ENCODE measurements around the gene RNPS1.
"Not testable (repeated sequence)": the region's sequence is repeated elsewhere in the genome, so short reads cannot be mapped to it uniquely, and the experiment has no call there.

Gene RNPS1

DNA sequence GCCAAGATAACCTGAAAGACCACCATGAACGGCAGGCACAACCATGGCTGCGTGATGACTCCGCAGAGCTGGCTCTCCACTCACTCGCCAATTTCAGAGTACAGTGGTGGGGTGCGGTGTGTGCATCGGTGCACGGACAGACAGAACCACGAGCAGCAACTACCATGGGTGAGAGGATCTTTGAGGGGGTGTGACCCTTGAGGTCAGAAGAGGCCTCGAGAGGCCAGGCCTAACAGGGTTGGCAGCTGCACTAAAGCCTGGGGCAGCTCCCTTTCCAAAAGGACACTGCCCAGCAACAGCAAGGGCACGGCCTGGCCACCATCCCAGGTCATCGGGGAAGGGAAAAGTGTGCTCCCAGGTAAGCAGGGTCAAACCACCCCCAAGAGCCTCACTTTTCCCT is 14.6 kb downstream of the RNPS1 start:
- DNase-seq: no peak

- DNase-seq: no peak
Observed at GRCh38 chr16:2252806-2253148, 15.1 kb downstream of the RNPS1 start.

DNA sequence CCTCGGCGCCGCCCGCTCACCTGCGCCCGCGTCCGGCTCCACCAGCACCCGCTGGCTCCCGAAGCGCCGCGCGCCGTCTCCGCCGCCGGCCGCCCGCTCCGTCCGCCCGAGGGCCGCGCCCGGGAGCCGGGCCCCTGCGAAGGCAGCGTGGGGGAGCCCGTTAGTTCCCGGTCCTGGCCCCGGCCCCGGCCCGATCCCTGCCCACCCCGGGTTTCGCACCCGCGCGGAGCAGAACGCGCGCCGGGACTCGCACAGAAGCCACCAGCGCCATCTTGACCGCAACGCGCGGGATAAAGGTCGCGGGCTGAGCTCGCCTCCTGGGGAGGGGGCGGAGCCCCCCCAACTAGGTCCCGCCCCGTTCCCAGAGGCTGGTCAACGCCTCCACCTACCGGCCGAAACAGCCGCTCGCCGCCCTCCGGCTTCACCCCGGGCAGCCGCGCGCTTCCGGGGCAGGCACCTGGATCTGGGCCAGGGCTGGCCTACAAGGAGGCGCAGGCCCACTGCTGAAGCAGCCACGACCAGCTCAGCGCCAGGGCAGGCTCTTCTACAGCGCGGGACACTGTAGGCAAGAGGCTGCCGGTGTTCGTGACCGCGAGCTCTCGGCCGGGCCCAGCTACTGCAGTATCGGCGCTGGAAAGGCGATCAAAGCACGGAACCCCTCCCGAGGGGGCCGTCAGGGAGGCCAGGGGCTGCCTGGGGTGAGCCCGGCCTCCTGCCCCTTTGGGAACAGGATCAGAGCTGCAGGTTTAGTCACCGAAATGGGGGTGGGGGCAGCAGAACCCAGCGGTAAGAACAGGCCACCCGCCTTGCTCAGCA is 16.4 kb downstream of the RNPS1 start, which contains the start of gene ECI1:
Gene ECI1 (minus strand): TSS at position 292 of the 816 bp plus-strand sequence. CDS start 21 bp downstream, at position 271.
- DNase-seq: peak; percentile 87

- DNase-seq: peak; percentile 53
Observed at GRCh38 chr16:2250652-2251295, 17.2 kb downstream of the RNPS1 start.

DNA sequence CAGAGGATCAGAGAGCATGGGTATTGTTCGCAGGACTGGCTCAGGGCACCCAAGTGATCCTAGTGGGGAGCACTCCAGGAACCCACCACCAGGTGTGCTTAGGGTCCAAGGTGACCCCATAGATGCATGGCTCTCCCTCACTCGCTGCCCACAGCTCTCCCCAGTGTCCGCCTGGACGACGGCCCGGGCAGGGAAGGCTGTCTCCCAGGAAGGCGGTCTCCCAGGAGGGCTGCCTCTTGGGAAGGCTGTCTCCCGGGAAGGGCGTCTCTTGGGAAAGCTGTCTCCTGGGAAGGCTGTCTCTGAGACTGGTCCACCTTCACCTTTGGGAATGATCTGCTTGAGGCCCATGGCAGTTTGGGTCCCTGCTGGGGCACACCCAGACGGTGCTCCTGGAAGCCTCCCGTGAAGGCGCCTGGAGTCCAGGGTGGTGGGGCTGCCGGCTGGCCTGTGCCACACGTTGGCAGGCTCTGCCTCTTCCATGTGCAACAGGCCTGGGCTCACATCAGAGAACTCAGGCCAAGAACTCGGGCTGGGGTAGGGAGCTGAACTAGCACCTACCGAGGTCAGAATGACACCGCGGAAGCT is 21.5 kb downstream of the RNPS1 start:
- no peak for DNase-seq

DNA sequence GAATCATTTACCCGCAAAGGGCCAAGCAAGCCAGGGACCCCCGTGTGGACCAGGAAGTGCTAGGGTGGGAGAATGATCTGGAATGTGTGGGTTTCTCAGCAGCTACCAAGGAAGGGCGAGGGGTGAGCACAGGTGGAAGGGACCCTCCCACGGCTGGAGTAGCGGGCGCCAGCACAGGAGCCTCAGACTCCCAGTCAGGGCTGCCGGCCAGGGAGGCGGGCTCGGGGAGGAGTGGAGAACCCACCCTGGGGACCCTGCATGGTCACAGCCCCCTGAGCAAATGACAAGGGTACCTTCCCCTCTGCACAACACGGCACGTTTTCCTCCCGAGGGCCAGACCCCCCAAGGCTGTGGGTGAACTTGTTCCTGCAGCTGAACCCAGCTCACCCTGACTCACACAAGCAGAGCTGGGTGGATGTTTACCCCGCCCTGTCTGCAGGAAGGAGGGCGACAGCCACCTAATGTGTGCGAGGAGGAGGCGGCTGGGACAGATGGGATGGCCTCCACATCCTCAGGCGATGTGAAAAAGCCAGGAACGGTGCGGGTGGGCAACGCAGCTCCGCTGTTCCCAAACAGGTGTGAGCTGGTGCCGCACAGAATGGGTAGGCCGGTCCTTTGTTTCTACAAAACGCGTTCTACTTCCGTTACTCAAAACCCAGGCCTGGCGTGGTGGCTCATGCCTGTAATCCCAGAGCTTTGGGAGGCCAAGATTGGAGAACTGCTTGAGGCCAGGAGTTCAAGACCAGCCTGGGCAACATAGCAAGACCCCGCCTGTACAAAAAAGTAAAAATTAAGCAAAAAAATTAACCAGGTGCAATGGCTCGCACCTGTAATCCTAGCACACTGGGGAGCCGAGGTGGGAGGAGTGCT is 22.8 kb downstream of the RNPS1 start:
- no peak for DNase-seq

- DNase-seq: no peak
Observed at GRCh38 chr16:2244301-2244700, 23.6 kb downstream of the RNPS1 start.

DNA sequence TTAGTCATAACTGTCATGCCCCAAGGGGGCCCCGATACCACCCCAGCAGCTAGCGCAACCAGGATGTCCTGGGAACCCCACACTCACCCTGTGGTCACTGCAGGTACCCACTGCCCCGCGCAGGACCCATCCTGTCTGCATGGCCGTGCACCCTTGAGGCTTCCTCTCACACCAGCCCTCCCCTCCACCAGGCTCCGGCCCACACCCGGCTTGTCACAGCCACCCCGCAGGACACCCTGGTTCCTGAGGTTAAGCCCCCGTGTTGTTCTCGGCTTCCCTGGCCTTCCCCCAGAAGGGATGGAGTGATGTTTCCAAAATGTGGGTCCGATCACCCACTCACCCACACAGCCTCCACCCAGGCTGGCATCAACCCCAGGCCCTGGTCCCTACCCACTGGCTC is 24.1 kb downstream of the RNPS1 start:
- DNase-seq: no peak

DNA sequence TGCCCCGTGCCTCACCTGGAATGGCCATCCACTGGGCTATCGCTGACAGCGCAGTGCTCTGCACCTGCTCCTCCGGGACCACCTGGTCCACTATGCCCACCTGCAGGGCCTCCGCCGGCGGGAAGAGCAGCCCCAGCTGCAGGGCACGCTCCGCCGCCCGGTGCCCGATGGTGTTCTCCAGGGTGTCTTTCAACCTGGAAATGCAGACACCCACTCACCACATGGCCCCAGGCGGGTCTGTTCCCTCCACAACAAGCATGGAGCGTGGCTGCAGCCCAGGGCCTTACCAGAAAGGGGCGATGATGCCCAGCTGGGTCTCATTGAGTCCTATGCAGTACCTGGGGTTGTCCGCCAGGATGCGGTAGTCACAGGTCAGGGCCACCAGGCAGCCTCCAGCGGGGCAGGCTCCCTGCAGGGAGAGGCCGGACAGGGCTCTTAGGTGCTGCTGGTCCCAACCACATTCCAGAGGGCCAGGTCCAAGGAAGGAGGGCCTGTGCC is 24.8 kb downstream of the RNPS1 start:
- DNase-seq: no peak

DNA sequence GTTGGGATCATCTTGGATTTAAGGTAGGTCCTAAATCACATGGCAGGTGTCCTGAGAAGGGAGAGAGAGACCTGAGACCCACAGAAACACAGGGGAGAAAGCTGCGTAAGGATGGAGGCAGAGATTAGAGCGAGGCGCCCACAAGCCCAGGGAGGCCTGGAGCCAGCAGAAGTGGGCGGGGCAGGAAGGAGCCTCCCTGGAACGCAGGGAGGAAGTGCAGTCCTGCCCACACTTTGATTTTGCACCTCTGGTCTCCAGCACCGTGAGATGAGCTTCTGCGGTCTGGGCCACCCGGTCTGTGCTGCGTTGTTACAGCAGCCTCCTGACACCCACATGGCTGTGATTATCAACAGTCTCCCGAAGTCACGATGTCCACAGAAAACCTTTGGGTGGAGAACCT is 25.3 kb downstream of the RNPS1 start:
- no peak for DNase-seq

- DNase-seq: not testable (repeated sequence)
Observed at GRCh38 chr16:2240331-2240730, 27.6 kb downstream of the RNPS1 start.

DNA sequence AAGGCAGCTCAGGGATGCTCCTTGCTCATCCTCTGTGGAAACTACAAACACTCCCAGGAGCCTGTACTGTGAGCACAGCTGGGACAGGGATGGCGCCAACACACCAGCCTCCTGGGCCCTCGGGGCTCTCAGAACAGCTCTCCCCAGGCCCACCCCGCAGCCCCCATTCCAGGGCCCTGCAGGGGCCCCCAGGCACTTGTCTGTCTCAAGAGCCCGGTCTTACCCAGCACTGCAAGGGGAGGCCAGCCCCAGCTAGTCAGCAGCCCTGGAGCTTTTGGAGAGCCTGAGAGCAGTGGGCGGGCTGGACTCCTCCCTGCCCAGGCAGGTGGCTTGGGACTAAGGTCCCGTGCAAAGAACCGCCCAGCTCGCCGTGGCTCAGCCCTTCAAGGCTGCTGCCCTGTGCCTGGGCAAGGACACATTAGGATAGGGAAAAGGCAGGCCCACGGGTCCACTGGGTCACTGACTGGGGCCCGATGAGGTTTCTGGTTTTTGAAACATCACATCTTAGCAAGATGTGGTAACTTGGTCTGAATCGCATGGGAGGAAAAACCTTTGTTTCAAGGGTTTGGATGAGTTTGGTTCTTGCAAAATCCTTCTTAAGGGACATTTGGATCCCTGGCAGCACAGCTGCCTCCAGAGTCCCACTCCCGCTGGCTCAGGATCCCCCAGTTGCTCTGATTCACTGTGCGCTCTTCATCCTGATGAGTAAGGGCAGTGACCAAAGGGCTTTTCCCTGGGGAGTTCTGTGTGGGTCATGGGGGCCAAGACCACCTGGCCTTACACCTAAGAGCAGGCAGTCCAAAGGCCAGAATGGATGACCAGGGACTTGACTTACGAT is 28.9 kb downstream of the RNPS1 start:
- no peak for DNase-seq

GRCh38 chr16:2238150-2238837 is 29.6 kb downstream of the RNPS1 start:
- DNase-seq: no peak

GRCh38 chr16:2237493-2238149 is 30.3 kb downstream of the RNPS1 start:
- DNase-seq: no peak

GRCh38 chr16:2237102-2237482 is 30.8 kb downstream of the RNPS1 start:
- DNase-seq: no peak

- DNase-seq: no peak
Observed at GRCh38 chr16:2236337-2237101, 31.4 kb downstream of the RNPS1 start, which contains the start of gene DNASE1L2. DNASE1L2 (plus strand) TSS chr16:2236444; CDS start chr16:2236817, 373 bp downstream.

DNA sequence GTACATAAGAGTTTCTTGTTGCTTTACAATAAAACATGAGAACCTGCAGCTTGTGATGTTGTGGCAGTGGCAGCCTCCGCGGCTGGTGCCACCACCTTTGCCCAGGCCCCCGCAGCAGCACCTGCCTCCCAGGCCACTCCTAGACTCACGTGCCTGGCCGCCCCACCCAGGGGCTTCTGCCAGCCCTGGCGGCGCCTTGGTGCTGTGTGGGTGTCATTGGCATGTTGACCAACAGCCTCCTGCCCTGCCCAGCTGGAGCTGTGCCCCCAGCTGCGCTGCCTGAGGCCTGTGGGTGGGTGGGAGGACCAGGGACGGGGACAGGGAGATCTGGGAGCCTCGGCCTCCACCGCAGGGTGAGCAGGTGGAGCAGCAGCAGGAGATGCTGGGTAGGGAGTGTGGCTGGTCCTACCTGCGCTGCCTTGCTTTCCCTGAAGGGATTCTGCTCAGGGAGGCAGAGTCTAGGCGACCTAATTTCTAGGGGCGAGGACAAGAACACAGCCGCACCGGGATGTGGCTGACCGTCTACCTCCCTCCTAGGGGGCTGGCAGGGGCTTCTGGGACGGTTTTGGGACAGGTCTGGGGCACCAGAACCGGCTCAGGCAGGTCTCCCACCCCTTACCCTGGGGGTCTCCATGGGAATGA is 32.1 kb downstream of the RNPS1 start:
- DNase-seq: no peak

DNA sequence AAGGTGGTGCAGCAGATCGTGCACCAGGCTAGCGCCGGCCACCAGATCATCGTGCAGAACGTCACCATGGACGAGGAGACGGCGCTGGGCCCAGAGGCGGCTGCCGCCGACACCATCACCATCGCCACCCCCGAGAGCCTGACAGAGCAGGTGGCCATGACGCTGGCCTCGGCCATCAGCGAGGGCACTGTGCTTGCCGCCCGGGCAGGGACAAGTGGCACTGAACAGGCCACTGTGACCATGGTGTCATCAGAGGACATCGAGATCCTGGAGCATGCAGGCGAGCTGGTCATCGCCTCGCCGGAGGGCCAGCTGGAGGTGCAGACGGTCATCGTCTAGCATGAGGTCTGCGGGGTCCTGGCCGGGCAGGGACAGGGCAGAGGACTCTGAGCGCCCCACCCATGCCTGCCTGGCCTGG is 32.7 kb downstream of the RNPS1 start:
- DNase-seq: no peak

DNA sequence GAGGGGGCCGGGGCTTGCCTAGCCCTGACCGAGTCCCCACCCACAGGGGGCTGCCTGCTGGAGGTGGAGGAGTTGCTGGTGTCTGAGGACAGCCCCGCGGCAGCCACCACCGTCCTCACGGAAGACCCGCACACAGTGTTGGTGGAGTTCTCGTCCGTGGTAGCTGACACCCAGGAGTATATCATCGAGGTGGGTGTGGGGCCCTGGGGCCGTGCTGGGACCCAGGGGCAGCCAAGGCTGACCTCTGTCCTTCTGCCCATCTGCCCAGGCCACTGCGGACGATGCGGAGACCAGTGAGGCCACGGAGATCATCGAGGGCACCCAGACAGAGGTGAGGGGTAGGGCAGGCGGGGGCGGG is 33.1 kb downstream of the RNPS1 start:
- DNase-seq: no peak

Measured in CD4-positive, alpha-beta T cell treated with Interferon gamma for 1 hour (primary cell).